Measurements from ENCODE around the gene IGSF3. TPM values are rescaled to one million over a fixed set of nuclear protein-coding genes. Genes with fewer than 3 reads are reported as not detected.

Gene IGSF3
- total and polyA plus RNA-seq, 10 of the 15 experiments (the other 5 are each of a cell fraction or from before 2014, with no cell fraction given), result 1.4 to 18.0 (median 9.6) TPM

- TF ChIP-seq MTA3 (IDR thresholded peaks at IDR 0.05; ENCODE audit: borderline replicate concordance, low read length) (peak; percentile 74), USF1 (IDR thresholded peaks at IDR 0.05; ENCODE audit: borderline replicate concordance, extremely low read length, insufficient read depth, low read depth, low read length) (no peak), ZSCAN29 (IDR thresholded peaks at IDR 0.05) (no peak), BHLHE40 (IDR thresholded peaks at IDR 0.05; ENCODE audit: borderline replicate concordance in 1 of 2, low read depth in 2 of 2, low read length in 1 of 2) (peak; percentile 47 to 57; a peak in 2 of 4 replicates), SKIL (IDR thresholded peaks at IDR 0.05; ENCODE audit: low read depth, poor library complexity, severe bottlenecking) (peak; percentile 70), GABPA (IDR thresholded peaks at IDR 0.05; ENCODE audit: low read depth) (no peak), SMARCA5 (IDR thresholded peaks at IDR 0.05) (no peak), CHD4 (IDR thresholded peaks at IDR 0.05) (no peak), SRF (IDR thresholded peaks at IDR 0.05; ENCODE audit: low read depth in 2 of 2, low read length in 2 of 2) (no peak), PAX8 (IDR thresholded peaks at IDR 0.05) (no peak), ATF2 (IDR thresholded peaks at IDR 0.05; ENCODE audit: low read length) (no peak; the same call in 1 of the 2 replicates), BMI1 (IDR thresholded peaks at IDR 0.05; ENCODE audit: borderline replicate concordance) (peak; percentile 36; the same call in 1 of the 2 replicates), NFXL1 (IDR thresholded peaks at IDR 0.05; ENCODE audit: borderline replicate concordance) (no peak), SUZ12 (IDR thresholded peaks at IDR 0.05; ENCODE audit: unreplicated experiment) (no peak), MYB (IDR thresholded peaks at IDR 0.05; ENCODE audit: borderline replicate concordance, low read depth, low read length) (peak; percentile 95), CREB1 (IDR thresholded peaks at IDR 0.05; ENCODE audit: low read depth) (0 out of 2 replicates have a peak, but pooled peaks have one; percentile 10), TCF7 (IDR thresholded peaks at IDR 0.05; ENCODE audit: borderline replicate concordance) (no peak; the same call in 1 of the 2 replicates)
- TF ChIP-seq, protein P1, sequence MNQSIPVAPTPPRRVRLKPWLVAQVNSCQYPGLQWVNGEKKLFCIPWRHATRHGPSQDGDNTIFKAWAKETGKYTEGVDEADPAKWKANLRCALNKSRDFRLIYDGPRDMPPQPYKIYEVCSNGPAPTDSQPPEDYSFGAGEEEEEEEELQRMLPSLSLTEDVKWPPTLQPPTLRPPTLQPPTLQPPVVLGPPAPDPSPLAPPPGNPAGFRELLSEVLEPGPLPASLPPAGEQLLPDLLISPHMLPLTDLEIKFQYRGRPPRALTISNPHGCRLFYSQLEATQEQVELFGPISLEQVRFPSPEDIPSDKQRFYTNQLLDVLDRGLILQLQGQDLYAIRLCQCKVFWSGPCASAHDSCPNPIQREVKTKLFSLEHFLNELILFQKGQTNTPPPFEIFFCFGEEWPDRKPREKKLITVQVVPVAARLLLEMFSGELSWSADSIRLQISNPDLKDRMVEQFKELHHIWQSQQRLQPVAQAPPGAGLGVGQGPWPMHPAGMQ (IDR thresholded peaks at IDR 0.05; ENCODE audit: borderline replicate concordance), result no peak
- TF ChIP-seq, protein P2, sequence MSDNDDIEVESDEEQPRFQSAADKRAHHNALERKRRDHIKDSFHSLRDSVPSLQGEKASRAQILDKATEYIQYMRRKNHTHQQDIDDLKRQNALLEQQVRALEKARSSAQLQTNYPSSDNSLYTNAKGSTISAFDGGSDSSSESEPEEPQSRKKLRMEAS (IDR thresholded peaks at IDR 0.05; ENCODE audit: low read depth, low read length), result no peak
- TF ChIP-seq, protein P3, sequence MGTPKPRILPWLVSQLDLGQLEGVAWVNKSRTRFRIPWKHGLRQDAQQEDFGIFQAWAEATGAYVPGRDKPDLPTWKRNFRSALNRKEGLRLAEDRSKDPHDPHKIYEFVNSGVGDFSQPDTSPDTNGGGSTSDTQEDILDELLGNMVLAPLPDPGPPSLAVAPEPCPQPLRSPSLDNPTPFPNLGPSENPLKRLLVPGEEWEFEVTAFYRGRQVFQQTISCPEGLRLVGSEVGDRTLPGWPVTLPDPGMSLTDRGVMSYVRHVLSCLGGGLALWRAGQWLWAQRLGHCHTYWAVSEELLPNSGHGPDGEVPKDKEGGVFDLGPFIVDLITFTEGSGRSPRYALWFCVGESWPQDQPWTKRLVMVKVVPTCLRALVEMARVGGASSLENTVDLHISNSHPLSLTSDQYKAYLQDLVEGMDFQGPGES (IDR thresholded peaks at IDR 0.05), result no peak
These were observed 99.5 kb downstream of the IGSF3 start (continued) for GRCh38 chr1:116567790-116568661.
